ENCODE data around the gene NFIX.

NFIX gene

GRCh38 chr19:13120031-13120430 is 124.8 kb downstream of the NFIX start:
- no peak for TF ChIP-seq CTCF (IDR thresholded peaks at IDR 0.05; ENCODE audit: insufficient read depth, low read length, poor library complexity, severe bottlenecking)
- H3K36me3 ChIP-seq (ENCODE audit: control insufficient read depth, insufficient read depth, low read length): peaks cover 9% of the 10 kb centered on the region
- no peaks in the 10 kb centered on the region for H3K27me3 ChIP-seq (replicated peaks; ENCODE audit: control insufficient read depth, insufficient read depth, low read length)
- DNase-seq (ENCODE audit: extremely low read depth, insufficient read length): no peak
- H3K4me3 ChIP-seq (replicated peaks; ENCODE audit: low read depth, low read length): no peak overlapping the region

- Histone ChIP-seq H3K4me3 (replicated peaks; ENCODE audit: low read depth, low read length) (no peak overlapping the region), H3K27me3 (replicated peaks; ENCODE audit: control insufficient read depth, insufficient read depth, low read length) (no peaks in the 10 kb centered on the region), H3K36me3 (ENCODE audit: control insufficient read depth, insufficient read depth, low read length) (peaks cover 11% of the 10 kb centered on the region)
- no peak for TF ChIP-seq CTCF (IDR thresholded peaks at IDR 0.05; ENCODE audit: insufficient read depth, low read length, poor library complexity, severe bottlenecking)
- DNase-seq (ENCODE audit: extremely low read depth, insufficient read length): no peak
Measured at GRCh38 chr19:13120817-13121216, 125.5 kb downstream of the NFIX start.

- H3K4me3 ChIP-seq (replicated peaks; ENCODE audit: low read depth, low read length): no peak overlapping the region
- H3K27me3 ChIP-seq (replicated peaks; ENCODE audit: control insufficient read depth, insufficient read depth, low read length): no peaks in the 10 kb centered on the region
- DNase-seq (ENCODE audit: extremely low read depth, insufficient read length): no peak
- TF ChIP-seq CTCF (IDR thresholded peaks at IDR 0.05; ENCODE audit: insufficient read depth, low read length, poor library complexity, severe bottlenecking): no peak
- peaks cover 11% of the 10 kb centered on the region for H3K36me3 ChIP-seq (ENCODE audit: control insufficient read depth, insufficient read depth, low read length)
Measured at GRCh38 chr19:13121551-13122274, 126.4 kb downstream of the NFIX start.

GRCh38 chr19:13122275-13122878 is 127.1 kb downstream of the NFIX start:
- DNase-seq (ENCODE audit: extremely low read depth, insufficient read length): no peak
- Histone ChIP-seq H3K27me3 (replicated peaks; ENCODE audit: control insufficient read depth, insufficient read depth, low read length) (no peaks in the 10 kb centered on the region), H3K36me3 (ENCODE audit: control insufficient read depth, insufficient read depth, low read length) (peaks cover 11% of the 10 kb centered on the region), H3K4me3 (replicated peaks; ENCODE audit: low read depth, low read length) (no peak overlapping the region)
- TF ChIP-seq CTCF (IDR thresholded peaks at IDR 0.05; ENCODE audit: insufficient read depth, low read length, poor library complexity, severe bottlenecking): no peak

- Histone ChIP-seq H3K36me3 (ENCODE audit: control insufficient read depth, insufficient read depth, low read length) (peaks cover 13% of the 10 kb centered on the region), H3K27me3 (replicated peaks; ENCODE audit: control insufficient read depth, insufficient read depth, low read length) (no peaks in the 10 kb centered on the region), H3K4me3 (replicated peaks; ENCODE audit: low read depth, low read length) (no peak overlapping the region)
- TF ChIP-seq CTCF (IDR thresholded peaks at IDR 0.05; ENCODE audit: insufficient read depth, low read length, poor library complexity, severe bottlenecking): no peak
- no peak for DNase-seq (ENCODE audit: extremely low read depth, insufficient read length)
Measured at GRCh38 chr19:13122980-13123957, 128.0 kb downstream of the NFIX start.

All from GM06990 (cell line).